HCT116 (cell line): Measurements from ENCODE around the gene KAT6B. TPM values are rescaled to one million over a fixed set of nuclear protein-coding genes. Genes with fewer than 3 reads are reported as not detected.

Experiments used
- ATAC-seq: fragments of 200-7000 bp; cut with Tn5 transposase; 2 replicates; pipeline ENCODE4 v1.9.1; 2020; ENCODE audit warnings: mild to moderate bottlenecking, moderate library complexity
- BruUV-seq: library from RNA; stranded (reverse); fragments of 400-500 nt; replicated peaks from 2 replicates; lab custom pipeline; 2021; lab: Mats Ljungman, UMichigan
- CTCF ChIA-PET: fragments of 300-600 bp; sonication (Branson Sonifier 250); formaldehyde crosslinking; loops from one replicate; lab custom pipeline; 2021; ENCODE audit warnings: antibody characterized with exemption; lab: Charles Lee
- POLR2A ChIA-PET: fragments of 300-600, 350-600 bp; sonication (Branson Sonifier 250); formaldehyde crosslinking; loops from one replicate; lab custom pipeline; 2021; ENCODE audit warnings: antibody characterized with exemption; lab: Charles Lee
- RAD21 ChIA-PET, 2 experiments: fragments of 300-600 bp; sonication (Branson Sonifier 250); formaldehyde crosslinking; loops; one replicate each; lab custom pipeline; 2023; ENCODE audit warnings: low total read pairs in 2 of 2; ENCODE audit not compliant: uncharacterized antibody in 2 of 2, unreplicated experiment in 2 of 2, low non-redundant PET in 1 of 2; lab: Charles Lee
- DNase-seq: peaks from one replicate; pipeline ENCODE4 v3.0.0-alpha.2; 2010; ENCODE audit warnings: low read depth, low spot score
- H2AFZ ChIP-seq: fragments of 200-600 bp; shearing (Covaris generic), sonication (generic); 2 replicates; pipeline ENCODE4 v1.6.1; 2017; ENCODE audit warnings: low read depth, mixed run types, mixed read lengths, antibody characterized with exemption, low read length; ENCODE audit not compliant: poor library complexity, severe bottlenecking
- H3K27ac ChIP-seq: 2 replicates; pipeline ENCODE4 v1.5.1; 2012; ENCODE audit warnings: low read depth, low read length
- H3K27me3 ChIP-seq: fragments of 200-600 bp; sonication (generic); 2 replicates; pipeline ENCODE4 v1.6.1; 2016; ENCODE audit warnings: mixed run types, low read length, mixed read lengths; ENCODE audit not compliant: insufficient read depth
- H3K36me3 ChIP-seq, 2 experiments: fragments of 200-500 bp in 1 of 2; fragments of 200-600 bp in 1 of 2; sonication (Bioruptor generic) in 1 of 2; sonication (generic) in 1 of 2; 2 replicates each; pipeline versions ENCODE4 v1.5.1 to v1.6.1; 2014 to 2016; ENCODE audit warnings: low read length in 2 of 2, inconsistent platforms in 1 of 2, mixed read lengths in 1 of 2, mixed run types in 1 of 2; ENCODE audit not compliant: insufficient read depth in 2 of 2, control insufficient read depth in 1 of 2
- H3K4me1 ChIP-seq, 2 experiments: fragments of 200-600 bp in 1 of 2; sonication (generic) in 1 of 2; 2 replicates each; pipeline versions ENCODE4 v1.5.1 to v1.6.1; 2012 to 2017; ENCODE audit warnings: low read length in 2 of 2, inconsistent platforms in 1 of 2, mild to moderate bottlenecking in 1 of 2, mixed read lengths in 1 of 2, mixed run types in 1 of 2, moderate library complexity in 1 of 2; ENCODE audit not compliant: insufficient read depth in 2 of 2, control insufficient read depth in 1 of 2
- H3K4me2 ChIP-seq: fragments of 200-600 bp; sonication (generic); 2 replicates; pipeline ENCODE4 v1.6.1; 2017; ENCODE audit warnings: mixed run types, low read length, mixed read lengths
- H3K4me3 ChIP-seq, 2 experiments: fragments of 200-600 bp in 1 of 2; sonication (generic) in 1 of 2; replicated peaks in 1 of 2; 2 replicates each; pipeline ENCODE4 v1.5.1; 2011 to 2016; ENCODE audit warnings: low read length in 2 of 2, control low read depth in 1 of 2, low read depth in 1 of 2, mild to moderate bottlenecking in 1 of 2, mixed read lengths in 1 of 2, mixed run types in 1 of 2
- H3K79me2 ChIP-seq: fragments of 200-600 bp; sonication (generic); 2 replicates; pipeline ENCODE4 v1.6.1; 2017; ENCODE audit warnings: mild to moderate bottlenecking, mixed run types, low read length, moderate library complexity, mixed read lengths; ENCODE audit not compliant: insufficient read depth
- H3K9ac ChIP-seq: fragments of 200-600 bp; sonication (generic); 2 replicates; pipeline ENCODE4 v1.6.1; 2016; ENCODE audit warnings: low read length, mixed read lengths
- H3K9me2 ChIP-seq: fragments of 200-600 bp; sonication (generic), shearing (Covaris generic); 2 replicates; pipeline ENCODE4 v1.6.1; 2017; ENCODE audit warnings: mixed run types, mild to moderate bottlenecking, moderate library complexity; ENCODE audit not compliant: insufficient read depth
- H3K9me3 ChIP-seq, 2 experiments: fragments of 200-500 bp in 1 of 2; fragments of 200-600 bp in 1 of 2; sonication (Bioruptor generic) in 1 of 2; sonication (generic) in 1 of 2; 2 replicates each; pipeline ENCODE4 v1.6.1; 2014 to 2017; ENCODE audit warnings: low read length in 2 of 2, mixed read lengths in 2 of 2, inconsistent platforms in 1 of 2, low read depth in 1 of 2, mild to moderate bottlenecking in 1 of 2, mixed run types in 1 of 2, moderate library complexity in 1 of 2; ENCODE audit not compliant: control insufficient read depth in 1 of 2, insufficient read depth in 1 of 2
- H4K20me1 ChIP-seq: fragments of 200-600 bp; sonication (generic), shearing (Covaris generic); 2 replicates; pipeline ENCODE4 v1.6.1; 2017; ENCODE audit warnings: mixed run types, mild to moderate bottlenecking, moderate library complexity; ENCODE audit not compliant: insufficient read depth
- ATF3 ChIP-seq: IDR thresholded peaks from 2 replicates; pipeline ENCODE4 v1.6.1; 2012
- CBX3 ChIP-seq: IDR thresholded peaks from 2 replicates; pipeline ENCODE4 v1.6.1; 2012; ENCODE audit warnings: low read depth
- CEBPB ChIP-seq: IDR thresholded peaks from 2 replicates; pipeline ENCODE4 v1.6.1; 2012; ENCODE audit warnings: low read depth
- CTCF ChIP-seq, 3 experiments: fragments of 200-600 bp in 1 of 3; sonication (generic) in 1 of 3; IDR thresholded peaks in 2 of 3; conservative IDR thresholded peaks in 1 of 3; 2 replicates each; pipeline ENCODE4 v1.5.1; 2012 to 2017; ENCODE audit warnings: low read depth in 2 of 3, low read length in 2 of 3, antibody characterized with exemption in 1 of 3, borderline replicate concordance in 1 of 3, control low read depth in 1 of 3, mild to moderate bottlenecking in 1 of 3, mixed read lengths in 1 of 3, mixed run types in 1 of 3, moderate library complexity in 1 of 3; ENCODE audit not compliant: insufficient read depth in 1 of 3
- EGR1 ChIP-seq: IDR thresholded peaks from 2 replicates; pipeline ENCODE4 v1.6.1; 2012; ENCODE audit warnings: low read depth
- ELF1 ChIP-seq: IDR thresholded peaks from 2 replicates; pipeline ENCODE4 v1.6.1; 2012; ENCODE audit warnings: low read depth, borderline replicate concordance
- EZH2 ChIP-seq: fragments of 200-600 bp; sonication (generic); IDR thresholded peaks from 2 replicates; pipeline ENCODE4 v1.6.1; 2017; ENCODE audit warnings: antibody characterized with exemption, mixed run types
- FOSL1 ChIP-seq: IDR thresholded peaks from 2 replicates; pipeline ENCODE4 v1.6.1; 2012; ENCODE audit warnings: low read depth
- JUND ChIP-seq: IDR thresholded peaks from 2 replicates; pipeline ENCODE4 v1.6.1; 2012
- POLR2AphosphoS5 ChIP-seq: IDR thresholded peaks from 2 replicates; pipeline ENCODE4 v1.6.1; 2011; ENCODE audit warnings: mild to moderate bottlenecking, low read depth, low read length, moderate library complexity
- RAD21 ChIP-seq: IDR thresholded peaks from 2 replicates; pipeline ENCODE4 v1.6.1; 2012; ENCODE audit warnings: low read depth, mild to moderate bottlenecking
- SIN3A ChIP-seq: IDR thresholded peaks from 2 replicates; pipeline ENCODE4 v1.6.1; 2012; ENCODE audit warnings: low read depth
- YY1 ChIP-seq: IDR thresholded peaks from 2 replicates; pipeline ENCODE4 v1.6.1; 2011; ENCODE audit warnings: low read length, low read depth, moderate library complexity, mild to moderate bottlenecking; ENCODE audit not compliant: insufficient replicate concordance; ENCODE audit errors: extremely low read depth
- intact Hi-C: fragments of 100-400 bp; cut with micrococcal nuclease; formaldehyde crosslinking; loops from 2 replicates; pipeline ENCODE4 v1.10.0; 2022
- total RNA-seq: library from RNA; stranded (reverse); gene quantifications from one replicate; pipeline ENCODE4 v1.2.1, GENCODE V29; 2021; ENCODE audit not compliant: unreplicated experiment

The KAT6B gene
- total RNA-seq, 1 experiment from 2014 or later: 17.8 TPM

- no peaks in the 10 kb centered on the region for H3K9me3 ChIP-seq
- H3K27ac ChIP-seq: no peak overlapping the region
- DNase-seq (no peak), ATAC-seq (no peak)
- no peaks in the 10 kb centered on the region for H4K20me1 ChIP-seq
- RAD21 ChIA-PET: no interaction called here
- no peak overlapping the region for H3K9ac ChIP-seq
- CTCF ChIA-PET: no interaction called here
- no peaks in the 10 kb centered on the region for H3K79me2 ChIP-seq
- intact Hi-C loops: no loop called here
- H3K27me3 ChIP-seq: no peaks in the 10 kb centered on the region
- TF ChIP-seq EGR1: no peak
- no peak for TF ChIP-seq RAD21
- TF ChIP-seq CEBPB: no peak
- no peak for TF ChIP-seq ELF1
- no peak for TF ChIP-seq CBX3
- no peak for TF ChIP-seq FOSL1
- TF ChIP-seq POLR2AphosphoS5: no peak
- TF ChIP-seq SIN3A: no peak
- no peak for TF ChIP-seq YY1
- TF ChIP-seq ATF3: no peak
- TF ChIP-seq EZH2: no peak
- no peak for TF ChIP-seq JUND
- no peak for TF ChIP-seq CTCF (IDR thresholded peaks at IDR 0.05 in 2 of 3, conservative IDR thresholded peaks at IDR 0.05 in 1 of 3; ENCODE audit: borderline replicate concordance in 1 of 3, insufficient read depth in 1 of 3, low read depth in 2 of 3, low read length in 2 of 3)
- no peaks in the 10 kb centered on the region for H3K36me3 ChIP-seq
- H2AFZ ChIP-seq: no peak overlapping the region
- no peaks in the 10 kb centered on the region for H3K9me2 ChIP-seq
- no peak overlapping the region for H3K4me2 ChIP-seq
- BruUV-seq: no TSS peak
- POLR2A ChIA-PET: interaction anchor here (1.2 kb wide), 1 partner anchor 16 kb away, joined by 3 read pairs; no protein-coding TSS in a partner anchor
- H3K4me3 ChIP-seq: no peak overlapping the region
- H3K4me1 ChIP-seq: no peaks in the 10 kb centered on the region
Measured at GRCh38 chr10:75003891-75004290, 177.5 kb downstream of the KAT6B start.
